HEK293T (cell line): ENCODE data around the gene VIPR2.

ENCODE experiments used
- ARNT ChIP-seq: fragments of 450-650 bp; IDR thresholded peaks from 2 replicates; pipeline ENCODE4 v1.6.1; 2017; ENCODE audit warnings: mild to moderate bottlenecking
- ZNF384 ChIP-seq: fragments of 450-650 bp; IDR thresholded peaks from 2 replicates; pipeline ENCODE4 v1.6.1; 2016

GRCh38 chr7:158997110-158997453 lies 147.6 kb downstream of the VIPR2 start:
- no peak for TF ChIP-seq ZNF384
- TF ChIP-seq ARNT: no peak
